Measurements from ENCODE around the gene KLHL2. TPM values are rescaled to one million over a fixed set of nuclear protein-coding genes. Genes with fewer than 3 reads are reported as not detected.
A peak's percentile ranks its signal among the peaks of the same experiment; 100 is the strongest.

The KLHL2 gene
- total and polyA plus RNA-seq, 2 of the 13 experiments (the other 11 are each of a cell fraction or from before 2014, with no cell fraction given), result 9.2 to 17.6 TPM

DNA sequence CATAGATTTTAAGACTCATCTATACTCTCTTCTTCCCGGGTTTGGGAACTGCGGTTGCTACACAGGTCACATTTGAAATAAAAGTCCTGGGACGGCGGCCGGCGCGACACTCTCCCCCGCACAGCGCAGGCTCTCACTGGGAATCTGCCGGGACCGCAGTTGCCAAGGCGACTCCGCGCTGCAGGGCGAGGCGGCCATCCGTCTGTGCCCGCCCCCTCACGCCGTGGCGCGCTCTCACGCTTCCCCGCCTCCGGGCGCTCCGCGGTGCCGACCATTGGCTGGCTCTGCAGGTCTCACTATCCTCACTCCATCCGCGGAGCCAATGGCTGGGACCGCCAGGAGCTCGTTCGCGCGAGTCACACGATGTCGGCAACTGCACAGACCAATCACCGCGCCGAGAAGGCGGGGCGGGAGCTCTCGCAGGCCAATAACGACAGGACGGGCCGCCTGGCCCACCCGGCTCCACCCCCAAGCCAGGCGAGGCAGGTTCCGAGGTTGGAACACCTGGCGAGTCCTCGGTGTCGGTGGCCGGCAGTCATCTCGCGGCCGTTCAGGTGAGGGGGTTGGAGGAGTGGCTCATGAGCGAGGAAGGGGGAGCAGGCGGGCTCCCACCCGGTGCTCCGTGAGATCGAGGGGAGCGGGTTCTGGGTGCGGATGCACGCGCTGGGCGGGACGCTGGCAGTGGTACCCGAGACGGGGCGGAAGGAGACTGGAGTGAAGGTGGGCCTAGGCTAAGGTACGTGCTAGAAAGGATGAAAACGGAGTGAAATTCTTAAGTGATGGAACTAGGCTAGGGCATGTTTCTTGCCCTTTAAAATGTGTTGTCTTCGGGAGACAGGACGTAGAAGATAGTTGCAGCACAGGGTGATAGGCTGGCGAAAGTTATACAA is 120.1 kb downstream of the KLHL2 start, which contains the start of gene MSMO1 (continued):
- TF ChIP-seq ERF (CRISPR knock-in tag; IDR thresholded peaks at IDR 0.05), result peak; percentile 75; the same call in 1 of the 2 replicates
- TF ChIP-seq RXRA (CRISPR knock-in tag; IDR thresholded peaks at IDR 0.05), result peak; percentile 70; the same call in 1 of the 2 replicates
- TF ChIP-seq RAD51 (IDR thresholded peaks at IDR 0.05; ENCODE audit: borderline replicate concordance), result no peak
- TF ChIP-seq ZNF10 (CRISPR knock-in tag; IDR thresholded peaks at IDR 0.05; ENCODE audit: borderline replicate concordance, low read depth), result no peak
- TF ChIP-seq, protein P1, sequence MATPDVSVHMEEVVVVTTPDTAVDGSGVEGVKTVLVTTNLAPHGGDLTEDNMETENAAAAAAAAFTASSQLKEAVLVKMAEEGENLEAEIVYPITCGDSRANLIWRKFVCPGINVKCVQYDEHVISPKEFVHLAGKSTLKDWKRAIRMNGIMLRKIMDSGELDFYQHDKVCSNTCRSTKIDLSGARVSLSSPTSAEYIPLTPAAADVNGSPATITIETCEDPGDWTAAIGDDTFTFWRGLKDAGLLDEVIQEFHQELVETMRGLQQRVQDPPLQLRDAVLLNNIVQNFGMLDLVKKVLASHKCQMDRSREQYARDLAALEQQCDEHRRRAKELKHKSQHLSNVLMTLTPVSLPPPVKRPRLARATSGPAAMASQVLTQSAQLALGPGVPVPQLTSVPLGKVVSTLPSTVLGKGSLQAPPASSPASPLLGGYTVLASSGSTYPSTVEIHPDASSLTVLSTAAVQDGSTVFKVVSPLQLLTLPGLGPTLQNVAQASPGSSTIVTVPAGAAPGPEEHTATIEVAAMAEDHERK (CRISPR knock-in tag; IDR thresholded peaks at IDR 0.05; ENCODE audit: low read depth), result peak; percentile 87
- peak; percentile 91 for TF ChIP-seq SALL2 (CRISPR knock-in tag; IDR thresholded peaks at IDR 0.05)
- TF ChIP-seq, protein P2, sequence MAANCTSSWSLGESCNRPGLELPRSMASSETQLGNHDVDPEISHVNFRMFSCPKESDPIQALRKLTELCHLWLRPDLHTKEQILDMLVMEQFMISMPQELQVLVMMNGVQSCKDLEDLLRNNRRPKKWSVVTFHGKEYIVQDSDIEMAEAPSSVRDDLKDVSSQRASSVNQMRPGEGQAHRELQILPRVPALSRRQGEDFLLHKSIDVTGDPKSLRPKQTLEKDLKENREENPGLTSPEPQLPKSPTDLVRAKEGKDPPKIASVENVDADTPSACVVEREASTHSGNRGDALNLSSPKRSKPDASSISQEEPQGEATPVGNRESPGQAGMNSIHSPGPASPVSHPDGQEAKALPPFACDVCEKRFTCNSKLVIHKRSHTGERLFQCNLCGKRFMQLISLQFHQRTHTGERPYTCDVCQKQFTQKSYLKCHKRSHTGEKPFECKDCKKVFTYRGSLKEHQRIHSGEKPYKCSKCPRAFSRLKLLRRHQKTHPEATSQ (CRISPR knock-in tag; IDR thresholded peaks at IDR 0.05; ENCODE audit: borderline replicate concordance), result 0 out of 2 replicates have a peak, but pooled peaks have one; percentile 71
- TF ChIP-seq, protein P3, sequence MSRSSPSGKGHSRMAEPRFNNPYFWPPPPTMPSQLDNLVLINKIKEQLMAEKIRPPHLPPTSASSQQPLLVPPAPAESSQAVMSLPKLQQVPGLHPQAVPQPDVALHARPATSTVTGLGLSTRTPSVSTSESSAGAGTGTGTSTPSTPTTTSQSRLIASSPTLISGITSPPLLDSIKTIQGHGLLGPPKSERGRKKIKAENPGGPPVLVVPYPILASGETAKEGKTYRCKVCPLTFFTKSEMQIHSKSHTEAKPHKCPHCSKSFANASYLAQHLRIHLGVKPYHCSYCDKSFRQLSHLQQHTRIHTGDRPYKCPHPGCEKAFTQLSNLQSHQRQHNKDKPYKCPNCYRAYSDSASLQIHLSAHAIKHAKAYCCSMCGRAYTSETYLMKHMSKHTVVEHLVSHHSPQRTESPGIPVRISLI (CRISPR knock-in tag; IDR thresholded peaks at IDR 0.05; ENCODE audit: borderline replicate concordance), result no peak
- peak; percentile 70; the same call in 1 of the 2 replicates for TF ChIP-seq GFI1 (CRISPR knock-in tag; IDR thresholded peaks at IDR 0.05; ENCODE audit: borderline replicate concordance)
- no peak; the same call in 1 of the 2 replicates for TF ChIP-seq ZNF230 (CRISPR knock-in tag; IDR thresholded peaks at IDR 0.05)
- TF ChIP-seq ZNF83 (CRISPR knock-in tag; IDR thresholded peaks at IDR 0.05; ENCODE audit: borderline replicate concordance), result no peak
- TF ChIP-seq, protein P4, sequence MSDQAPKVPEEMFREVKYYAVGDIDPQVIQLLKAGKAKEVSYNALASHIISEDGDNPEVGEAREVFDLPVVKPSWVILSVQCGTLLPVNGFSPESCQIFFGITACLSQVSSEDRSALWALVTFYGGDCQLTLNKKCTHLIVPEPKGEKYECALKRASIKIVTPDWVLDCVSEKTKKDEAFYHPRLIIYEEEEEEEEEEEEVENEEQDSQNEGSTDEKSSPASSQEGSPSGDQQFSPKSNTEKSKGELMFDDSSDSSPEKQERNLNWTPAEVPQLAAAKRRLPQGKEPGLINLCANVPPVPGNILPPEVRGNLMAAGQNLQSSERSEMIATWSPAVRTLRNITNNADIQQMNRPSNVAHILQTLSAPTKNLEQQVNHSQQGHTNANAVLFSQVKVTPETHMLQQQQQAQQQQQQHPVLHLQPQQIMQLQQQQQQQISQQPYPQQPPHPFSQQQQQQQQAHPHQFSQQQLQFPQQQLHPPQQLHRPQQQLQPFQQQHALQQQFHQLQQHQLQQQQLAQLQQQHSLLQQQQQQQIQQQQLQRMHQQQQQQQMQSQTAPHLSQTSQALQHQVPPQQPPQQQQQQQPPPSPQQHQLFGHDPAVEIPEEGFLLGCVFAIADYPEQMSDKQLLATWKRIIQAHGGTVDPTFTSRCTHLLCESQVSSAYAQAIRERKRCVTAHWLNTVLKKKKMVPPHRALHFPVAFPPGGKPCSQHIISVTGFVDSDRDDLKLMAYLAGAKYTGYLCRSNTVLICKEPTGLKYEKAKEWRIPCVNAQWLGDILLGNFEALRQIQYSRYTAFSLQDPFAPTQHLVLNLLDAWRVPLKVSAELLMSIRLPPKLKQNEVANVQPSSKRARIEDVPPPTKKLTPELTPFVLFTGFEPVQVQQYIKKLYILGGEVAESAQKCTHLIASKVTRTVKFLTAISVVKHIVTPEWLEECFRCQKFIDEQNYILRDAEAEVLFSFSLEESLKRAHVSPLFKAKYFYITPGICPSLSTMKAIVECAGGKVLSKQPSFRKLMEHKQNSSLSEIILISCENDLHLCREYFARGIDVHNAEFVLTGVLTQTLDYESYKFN (CRISPR knock-in tag; conservative IDR thresholded peaks at IDR 0.05), result peak; percentile 49
- no peak for TF ChIP-seq NFIB (CRISPR knock-in tag; IDR thresholded peaks at IDR 0.05; ENCODE audit: borderline replicate concordance)
- TF ChIP-seq, protein P5, sequence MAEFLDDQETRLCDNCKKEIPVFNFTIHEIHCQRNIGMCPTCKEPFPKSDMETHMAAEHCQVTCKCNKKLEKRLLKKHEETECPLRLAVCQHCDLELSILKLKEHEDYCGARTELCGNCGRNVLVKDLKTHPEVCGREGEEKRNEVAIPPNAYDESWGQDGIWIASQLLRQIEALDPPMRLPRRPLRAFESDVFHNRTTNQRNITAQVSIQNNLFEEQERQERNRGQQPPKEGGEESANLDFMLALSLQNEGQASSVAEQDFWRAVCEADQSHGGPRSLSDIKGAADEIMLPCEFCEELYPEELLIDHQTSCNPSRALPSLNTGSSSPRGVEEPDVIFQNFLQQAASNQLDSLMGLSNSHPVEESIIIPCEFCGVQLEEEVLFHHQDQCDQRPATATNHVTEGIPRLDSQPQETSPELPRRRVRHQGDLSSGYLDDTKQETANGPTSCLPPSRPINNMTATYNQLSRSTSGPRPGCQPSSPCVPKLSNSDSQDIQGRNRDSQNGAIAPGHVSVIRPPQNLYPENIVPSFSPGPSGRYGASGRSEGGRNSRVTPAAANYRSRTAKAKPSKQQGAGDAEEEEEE (CRISPR knock-in tag; IDR thresholded peaks at IDR 0.05; ENCODE audit: borderline replicate concordance), result peak; percentile 83; the same call in 1 of the 2 replicates
- TF ChIP-seq BCL6 (CRISPR knock-in tag; IDR thresholded peaks at IDR 0.05), result peak; percentile 30; the same call in 1 of the 2 replicates
- peak; percentile 25; the same call in 1 of the 2 replicates for TF ChIP-seq TP53 (CRISPR knock-in tag; conservative IDR thresholded peaks at IDR 0.05)
- no peak for TF ChIP-seq ZNF468 (CRISPR knock-in tag; IDR thresholded peaks at IDR 0.05)
